ENCODE data around the gene SPRED2. TPM values are rescaled to one million over a fixed set of nuclear protein-coding genes. Genes with fewer than 3 reads are reported as not detected.

Gene SPRED2
- total and polyA plus RNA-seq, 2 of the 8 experiments (the other 6 are each of a cell fraction or from before 2014, with no cell fraction given) = 15.3 to 22.5 TPM

- no peak overlapping the region for H2BK5ac ChIP-seq (ENCODE audit: low read depth, low read length)
- H3K4me2 ChIP-seq (ENCODE audit: insufficient read depth in 1 of 2, low read depth in 2 of 2, low read length in 2 of 2) = no peak overlapping the region
- H3K23ac ChIP-seq (ENCODE audit: insufficient read length) = no peak overlapping the region
- H3K18ac ChIP-seq (ENCODE audit: extremely low read depth, low read length) = no peak overlapping the region
- no peaks in the 10 kb centered on the region for H3K23me2 ChIP-seq (ENCODE audit: low read depth, low read length)
- ChIA-PET CTCF (ENCODE audit: partially characterized antibody) (interaction anchor here (0.6 to 1.6 kb wide), 3 partner anchors 37 to 199 kb away, joined by 3 to 4 read pairs (median 3); no protein-coding TSS in a partner anchor), POLR2A (ENCODE audit: partially characterized antibody) (interaction anchor here (0.6 to 1.5 kb wide), 2 partner anchors 12 to 129 kb away, joined by 3 to 4 read pairs; no protein-coding TSS in a partner anchor)
- no peak overlapping the region for H4K5ac ChIP-seq (ENCODE audit: insufficient read length, low read depth, low read length)
- H3K56ac ChIP-seq (replicated peaks; ENCODE audit: insufficient read length, low read depth, low read length) = no peak overlapping the region
- H2AK5ac ChIP-seq (ENCODE audit: low read depth, low read length) = no peak overlapping the region
- H4K20me1 ChIP-seq (replicated peaks in 1 of 2; ENCODE audit: control insufficient read depth in 1 of 2, insufficient read depth in 2 of 2, low read length in 2 of 2) = peaks cover 3 to 7% of the 10 kb centered on the region in 2 experiments
- H3K9me3 ChIP-seq (ENCODE audit: insufficient read depth in 2 of 2, low read depth in 1 of 2, low read length in 1 of 2) = no peaks in the 10 kb centered on the region
- FAIRE-seq (no peak), DNase-seq (ENCODE audit: low read depth in 1 of 2, low spot score in 2 of 2) (no peak)
- no peak overlapping the region for H4K8ac ChIP-seq (ENCODE audit: extremely low read depth, insufficient read depth, low read length)
- H3K79me1 ChIP-seq (ENCODE audit: low read depth, low read length) = no peaks in the 10 kb centered on the region
- H2BK12ac ChIP-seq (ENCODE audit: low read depth, low read length) = no peak overlapping the region
- no peak overlapping the region for H3K14ac ChIP-seq (ENCODE audit: insufficient read length)
- H3K4me1 ChIP-seq (replicated peaks in 1 of 4; ENCODE audit: control insufficient read depth in 3 of 4, insufficient read depth in 4 of 4, low read length in 3 of 4) = peaks cover 0 to 4% (median 0%) of the 10 kb centered on the region in 4 experiments; a peak in 1 of 7 replicates
- H3K4ac ChIP-seq (replicated peaks; ENCODE audit: insufficient read length, low read depth, low read length) = no peak overlapping the region
- no peak overlapping the region for H2AFZ ChIP-seq (ENCODE audit: low read length)
- H2BK20ac ChIP-seq (ENCODE audit: low read length) = no peak overlapping the region
- no peaks in the 10 kb centered on the region for H3K27me3 ChIP-seq (replicated peaks in 1 of 4; ENCODE audit: control insufficient read depth in 3 of 4, extremely low read depth in 1 of 4, insufficient read depth in 3 of 4, low read length in 3 of 4)
- H2BK15ac ChIP-seq (ENCODE audit: low read length) = no peak overlapping the region
- no peak overlapping the region for H4K91ac ChIP-seq (replicated peaks; ENCODE audit: insufficient read length, low read length)
- H3K9ac ChIP-seq (replicated peaks in 1 of 4; ENCODE audit: extremely low read depth in 1 of 4, low read depth in 3 of 4, low read length in 3 of 4) = no peak overlapping the region
- H3K79me2 ChIP-seq (ENCODE audit: control insufficient read depth in 1 of 2, insufficient read depth in 2 of 2, low read length in 2 of 2) = peaks cover 0 to 2% of the 10 kb centered on the region in 2 experiments; a peak in 1 of 4 replicates
- H3K36me3 ChIP-seq (ENCODE audit: control insufficient read depth in 2 of 4, insufficient read depth in 4 of 4, low read length in 3 of 4) = no peaks in the 10 kb centered on the region
- no peak overlapping the region for H3K27ac ChIP-seq (ENCODE audit: low read depth, low read length)
- no peak overlapping the region for H2BK120ac ChIP-seq (replicated peaks; ENCODE audit: low read depth, low read length)
- H3K4me3 ChIP-seq (ENCODE audit: extremely low read depth in 1 of 4, insufficient read depth in 2 of 4, low read depth in 3 of 4, low read length in 4 of 4) = no peak overlapping the region
- no peak for TF ChIP-seq SP2 (IDR thresholded peaks at IDR 0.05; ENCODE audit: low read length)
- no peak for TF ChIP-seq SIRT6 (IDR thresholded peaks at IDR 0.05; ENCODE audit: low read length)
- TF ChIP-seq HDAC6 (IDR thresholded peaks at IDR 0.05; ENCODE audit: low read depth, low read length) = no peak
- TF ChIP-seq ZNF274 (IDR thresholded peaks at IDR 0.05; ENCODE audit: borderline replicate concordance, extremely low read depth, low read length) = no peak
- TF ChIP-seq PHF8 (conservative IDR thresholded peaks at IDR 0.05; ENCODE audit: low read depth, low read length) = no peak
Observed at GRCh38 chr2:65357959-65358294, 74.5 kb downstream of the SPRED2 start.

All from H1 (cell line).